Measurements from ENCODE around the gene BAD. TPM values are rescaled to one million over a fixed set of nuclear protein-coding genes. Genes with fewer than 3 reads are reported as not detected.

BAD gene
- total and polyA plus RNA-seq, 2 of the 13 experiments (the other 11 are each of a cell fraction or from before 2014, with no cell fraction given) = 17.9 to 28.5 TPM

- TF ChIP-seq, protein P1, sequence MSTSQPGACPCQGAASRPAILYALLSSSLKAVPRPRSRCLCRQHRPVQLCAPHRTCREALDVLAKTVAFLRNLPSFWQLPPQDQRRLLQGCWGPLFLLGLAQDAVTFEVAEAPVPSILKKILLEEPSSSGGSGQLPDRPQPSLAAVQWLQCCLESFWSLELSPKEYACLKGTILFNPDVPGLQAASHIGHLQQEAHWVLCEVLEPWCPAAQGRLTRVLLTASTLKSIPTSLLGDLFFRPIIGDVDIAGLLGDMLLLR (CRISPR knock-in tag; IDR thresholded peaks at IDR 0.05) = no peak
- TF ChIP-seq ZNF556 (CRISPR knock-in tag; IDR thresholded peaks at IDR 0.05; ENCODE audit: borderline replicate concordance) (no peak), NFATC3 (CRISPR knock-in tag; IDR thresholded peaks at IDR 0.05) (no peak), HHEX (CRISPR knock-in tag; IDR thresholded peaks at IDR 0.05) (no peak), TEAD2 (CRISPR knock-in tag; IDR thresholded peaks at IDR 0.05) (no peak), ZNF839 (CRISPR knock-in tag; IDR thresholded peaks at IDR 0.05; ENCODE audit: borderline replicate concordance) (0 out of 2 replicates have a peak, but pooled peaks have one; percentile 59), ZNF160 (CRISPR knock-in tag; IDR thresholded peaks at IDR 0.05) (no peak), KLF6 (CRISPR knock-in tag; IDR thresholded peaks at IDR 0.05) (no peak), DNMT3B (CRISPR knock-in tag; conservative IDR thresholded peaks at IDR 0.05) (no peak), ZFP62 (CRISPR knock-in tag; IDR thresholded peaks at IDR 0.05) (no peak), RFX5 (IDR thresholded peaks at IDR 0.05; ENCODE audit: low read depth, low read length) (no peak), ZNF713 (CRISPR knock-in tag; IDR thresholded peaks at IDR 0.05) (0 out of 2 replicates have a peak, but pooled peaks have one; percentile 12), ZNF253 (CRISPR knock-in tag; IDR thresholded peaks at IDR 0.05; ENCODE audit: borderline replicate concordance) (0 out of 2 replicates have a peak, but pooled peaks have one; percentile 30), RCOR2 (CRISPR knock-in tag; IDR thresholded peaks at IDR 0.05) (no peak)
- TF ChIP-seq, protein P2, sequence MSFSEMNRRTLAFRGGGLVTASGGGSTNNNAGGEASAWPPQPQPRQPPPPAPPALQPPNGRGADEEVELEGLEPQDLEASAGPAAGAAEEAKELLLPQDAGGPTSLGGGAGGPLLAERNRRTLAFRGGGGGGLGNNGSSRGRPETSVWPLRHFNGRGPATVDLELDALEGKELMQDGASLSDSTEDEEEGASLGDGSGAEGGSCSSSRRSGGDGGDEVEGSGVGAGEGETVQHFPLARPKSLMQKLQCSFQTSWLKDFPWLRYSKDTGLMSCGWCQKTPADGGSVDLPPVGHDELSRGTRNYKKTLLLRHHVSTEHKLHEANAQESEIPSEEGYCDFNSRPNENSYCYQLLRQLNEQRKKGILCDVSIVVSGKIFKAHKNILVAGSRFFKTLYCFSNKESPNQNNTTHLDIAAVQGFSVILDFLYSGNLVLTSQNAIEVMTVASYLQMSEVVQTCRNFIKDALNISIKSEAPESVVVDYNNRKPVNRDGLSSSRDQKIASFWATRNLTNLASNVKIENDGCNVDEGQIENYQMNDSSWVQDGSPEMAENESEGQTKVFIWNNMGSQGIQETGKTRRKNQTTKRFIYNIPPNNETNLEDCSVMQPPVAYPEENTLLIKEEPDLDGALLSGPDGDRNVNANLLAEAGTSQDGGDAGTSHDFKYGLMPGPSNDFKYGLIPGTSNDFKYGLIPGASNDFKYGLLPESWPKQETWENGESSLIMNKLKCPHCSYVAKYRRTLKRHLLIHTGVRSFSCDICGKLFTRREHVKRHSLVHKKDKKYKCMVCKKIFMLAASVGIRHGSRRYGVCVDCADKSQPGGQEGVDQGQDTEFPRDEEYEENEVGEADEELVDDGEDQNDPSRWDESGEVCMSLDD (CRISPR knock-in tag; IDR thresholded peaks at IDR 0.05; ENCODE audit: borderline replicate concordance) = no peak
- TF ChIP-seq, protein P3, sequence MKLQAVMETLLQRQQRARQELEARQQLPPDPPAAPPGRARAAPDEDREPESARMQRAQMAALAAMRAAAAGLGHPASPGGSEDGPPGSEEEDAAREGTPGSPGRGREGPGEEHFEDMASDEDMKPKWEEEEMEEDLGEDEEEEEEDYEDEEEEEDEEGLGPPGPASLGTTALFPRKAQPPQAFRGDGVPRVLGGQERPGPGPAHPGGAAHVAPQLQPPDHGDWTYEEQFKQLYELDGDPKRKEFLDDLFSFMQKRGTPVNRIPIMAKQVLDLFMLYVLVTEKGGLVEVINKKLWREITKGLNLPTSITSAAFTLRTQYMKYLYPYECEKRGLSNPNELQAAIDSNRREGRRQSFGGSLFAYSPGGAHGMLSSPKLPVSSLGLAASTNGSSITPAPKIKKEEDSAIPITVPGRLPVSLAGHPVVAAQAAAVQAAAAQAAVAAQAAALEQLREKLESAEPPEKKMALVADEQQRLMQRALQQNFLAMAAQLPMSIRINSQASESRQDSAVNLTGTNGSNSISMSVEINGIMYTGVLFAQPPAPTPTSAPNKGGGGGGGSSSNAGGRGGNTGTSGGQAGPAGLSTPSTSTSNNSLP (IDR thresholded peaks at IDR 0.05; ENCODE audit: low read depth, low read length) = no peak
These were observed 43.3 kb downstream of the BAD start (continued) for GRCh38 chr11:64241241-64241490.
